22Rv1 (cell line): ENCODE data around the gene LMF2.
A peak's percentile ranks its signal among the peaks of the same experiment; 100 is the strongest.

ENCODE experiments used
- H3K27ac ChIP-seq: fragments of 450-650 bp; 2 replicates; pipeline ENCODE4 v1.5.1; 2017
- ZFX ChIP-seq: fragments of 450-650 bp; IDR thresholded peaks from 2 replicates; pipeline ENCODE4 v1.6.1; 2017; ENCODE audit warnings: antibody characterized with exemption, borderline replicate concordance
- TF ChIP-seq, protein P1 (sequence below): fragments of 450-650 bp; IDR thresholded peaks from 2 replicates; pipeline ENCODE4 v1.5.1; 2017; ENCODE audit warnings: mild to moderate bottlenecking

The LMF2 gene

GRCh38 chr22:50524676-50525103 is 17.2 kb upstream of the LMF2 start:
- peak overlapping the region; percentile 99 for H3K27ac ChIP-seq
- TF ChIP-seq, protein P1, sequence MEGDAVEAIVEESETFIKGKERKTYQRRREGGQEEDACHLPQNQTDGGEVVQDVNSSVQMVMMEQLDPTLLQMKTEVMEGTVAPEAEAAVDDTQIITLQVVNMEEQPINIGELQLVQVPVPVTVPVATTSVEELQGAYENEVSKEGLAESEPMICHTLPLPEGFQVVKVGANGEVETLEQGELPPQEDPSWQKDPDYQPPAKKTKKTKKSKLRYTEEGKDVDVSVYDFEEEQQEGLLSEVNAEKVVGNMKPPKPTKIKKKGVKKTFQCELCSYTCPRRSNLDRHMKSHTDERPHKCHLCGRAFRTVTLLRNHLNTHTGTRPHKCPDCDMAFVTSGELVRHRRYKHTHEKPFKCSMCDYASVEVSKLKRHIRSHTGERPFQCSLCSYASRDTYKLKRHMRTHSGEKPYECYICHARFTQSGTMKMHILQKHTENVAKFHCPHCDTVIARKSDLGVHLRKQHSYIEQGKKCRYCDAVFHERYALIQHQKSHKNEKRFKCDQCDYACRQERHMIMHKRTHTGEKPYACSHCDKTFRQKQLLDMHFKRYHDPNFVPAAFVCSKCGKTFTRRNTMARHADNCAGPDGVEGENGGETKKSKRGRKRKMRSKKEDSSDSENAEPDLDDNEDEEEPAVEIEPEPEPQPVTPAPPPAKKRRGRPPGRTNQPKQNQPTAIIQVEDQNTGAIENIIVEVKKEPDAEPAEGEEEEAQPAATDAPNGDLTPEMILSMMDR: no peak
- TF ChIP-seq ZFX: no peak

GRCh38 chr22:50523806-50524675 is 16.5 kb upstream of the LMF2 start:
- TF ChIP-seq, protein P1: no peak
- no peak for TF ChIP-seq ZFX
- H3K27ac ChIP-seq: peak overlapping the region; percentile 99

DNA sequence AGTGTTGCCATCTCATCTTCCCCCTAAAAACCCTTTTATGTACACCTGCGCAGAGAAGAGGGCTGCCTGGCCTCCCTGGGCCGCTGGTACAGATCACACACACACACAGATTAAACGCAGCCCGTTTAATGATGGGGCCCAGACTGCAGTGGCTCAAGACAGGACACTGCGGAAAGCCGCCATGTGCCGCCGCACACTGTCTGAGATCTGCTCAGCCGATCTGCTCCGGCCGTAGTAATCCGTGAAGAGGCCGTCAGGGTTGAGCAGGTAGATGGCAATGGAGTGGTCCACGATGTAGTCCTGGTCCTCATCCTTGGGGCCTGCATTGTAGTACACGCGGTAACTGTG is 15.9 kb upstream of the LMF2 start:
- H3K27ac ChIP-seq: peak overlapping the region; percentile 99
- TF ChIP-seq ZFX: no peak
- TF ChIP-seq, protein P1: no peak

DNA sequence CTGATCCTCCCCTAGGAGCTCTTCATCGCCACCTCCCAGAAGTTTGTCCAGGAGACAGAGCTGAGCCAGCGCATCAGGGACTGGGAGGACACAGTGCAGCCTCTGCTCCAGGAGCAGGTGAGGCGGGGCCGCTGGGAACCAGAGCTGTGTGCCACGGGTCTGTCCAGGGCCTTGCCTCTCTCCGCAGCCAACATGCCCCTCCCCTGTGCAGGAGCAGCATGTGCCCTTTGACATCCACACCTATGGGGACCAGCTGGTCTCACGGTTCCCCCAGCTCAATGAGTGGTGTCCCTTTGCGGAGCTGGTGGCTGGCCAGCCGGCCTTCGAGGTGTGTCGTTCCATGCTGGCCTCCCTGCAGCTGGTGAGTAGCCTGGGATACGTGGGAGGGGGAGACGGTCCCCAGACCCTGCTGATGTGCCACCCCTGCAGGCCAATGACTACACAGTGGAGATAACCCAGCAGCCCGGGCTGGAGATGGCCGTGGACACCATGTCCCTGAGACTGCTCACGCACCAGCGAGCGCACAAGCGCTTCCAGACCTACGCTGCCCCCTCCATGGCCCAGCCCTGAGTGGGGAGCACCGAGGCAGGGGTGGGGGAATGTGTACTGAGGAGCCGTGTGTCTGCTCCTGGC is 15.4 kb upstream of the LMF2 start:
- TF ChIP-seq, protein P1: no peak
- no peak for TF ChIP-seq ZFX
- peak overlapping the region; percentile 99 for H3K27ac ChIP-seq

DNA sequence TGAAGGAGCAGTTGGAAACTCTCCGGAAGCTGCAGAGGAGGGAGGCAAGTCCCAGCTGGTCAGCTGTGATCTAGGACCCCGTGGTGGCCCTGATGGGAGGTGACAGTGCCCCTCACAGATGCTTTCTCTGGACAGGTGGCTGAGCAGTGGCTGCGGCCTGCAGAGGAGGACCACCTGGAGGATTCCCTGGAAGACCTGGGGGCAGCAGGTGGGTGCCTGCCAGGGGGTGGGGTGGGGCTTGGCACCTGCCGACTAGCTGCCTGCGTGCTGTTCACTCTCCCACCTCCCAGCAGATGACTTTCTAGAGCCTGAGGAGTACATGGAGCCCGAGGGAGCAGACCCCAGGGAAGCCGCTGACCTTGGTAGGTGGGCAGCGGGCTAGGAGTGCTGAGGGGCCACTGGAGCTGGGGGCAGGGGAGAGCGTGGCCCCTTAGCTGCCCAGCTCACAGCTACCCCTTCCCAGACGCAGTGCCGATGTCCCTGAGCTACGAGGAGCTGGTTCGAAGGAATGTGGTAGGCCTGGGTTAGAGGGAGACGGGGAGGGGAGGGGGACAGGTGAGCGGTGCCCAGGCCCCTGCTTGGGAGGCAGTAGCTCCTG is 14.8 kb upstream of the LMF2 start:
- TF ChIP-seq, protein P1: no peak
- no peak for TF ChIP-seq ZFX
- H3K27ac ChIP-seq: no peak overlapping the region

- H3K27ac ChIP-seq: no peak overlapping the region
- TF ChIP-seq ZFX: no peak
- TF ChIP-seq, protein P1: no peak
Measured at GRCh38 chr22:50521710-50522109, 14.2 kb upstream of the LMF2 start.
